ENCODE data around the gene RAP1GAP2.

GRCh38 chr17:3005696-3006095 lies 209.5 kb downstream of the RAP1GAP2 start:
- no peak for TF ChIP-seq CTCF (IDR thresholded peaks at IDR 0.05)
- TF ChIP-seq POLR2A (IDR thresholded peaks at IDR 0.05): no peak
